ENCODE data around the gene ZKSCAN5.
"Not testable (repeated sequence)": the region's sequence is repeated elsewhere in the genome, so short reads cannot be mapped to it uniquely, and the experiment has no call there.

The ZKSCAN5 gene

DNA sequence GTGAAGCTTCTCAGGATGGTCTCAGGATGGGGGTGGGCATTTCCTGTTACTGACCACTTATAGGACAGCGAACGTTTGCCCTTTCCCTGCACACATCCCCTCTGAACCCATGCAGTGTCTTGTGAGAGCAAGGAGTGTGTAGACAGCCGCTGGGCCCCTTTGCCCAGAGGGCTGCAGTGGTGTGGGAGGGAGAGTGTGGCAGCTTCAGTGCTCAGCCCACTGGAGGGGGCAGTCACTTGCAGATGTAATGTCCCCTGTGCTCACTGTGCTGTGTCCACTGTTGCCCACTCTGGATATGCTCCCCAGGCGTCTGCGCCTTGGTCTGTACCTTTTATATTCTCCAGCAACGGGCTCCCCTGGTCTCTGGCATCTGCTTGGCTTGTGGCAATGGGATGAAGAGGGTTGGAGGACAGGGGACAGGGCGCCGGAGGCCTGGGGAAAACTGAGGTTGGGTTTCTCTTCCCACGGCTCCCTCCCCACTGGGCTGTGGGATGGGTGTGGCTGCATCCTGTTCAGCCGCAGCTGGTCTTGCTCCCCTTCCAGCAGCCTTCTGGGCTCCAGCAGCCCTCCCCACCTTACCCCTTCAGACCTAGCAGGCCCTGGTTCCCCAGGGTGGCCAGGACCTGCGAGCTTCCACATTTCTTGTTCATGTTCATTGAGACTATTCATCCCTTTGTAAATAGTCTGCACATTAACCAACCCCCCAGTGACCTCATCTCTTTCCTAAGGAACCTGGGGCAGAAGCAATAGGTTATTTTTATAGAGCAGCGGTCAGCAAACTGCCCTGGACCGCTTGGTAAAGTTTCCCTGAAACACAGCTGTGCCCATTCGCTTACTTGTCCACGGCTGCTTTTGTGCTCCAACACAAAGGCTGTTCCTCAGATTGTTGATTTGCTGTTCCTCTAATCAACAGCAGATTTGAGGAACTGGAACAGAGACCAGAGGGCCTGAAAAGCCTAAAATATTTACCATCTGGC is 25.7 kb upstream of the ZKSCAN5 start:
- H3K27ac Mint-ChIP-seq, result peak overlapping the region in 1 of 2 donors; percentile 89
- no peak overlapping the region for H3K4me3 Mint-ChIP-seq
- no peaks in the 10 kb centered on the region for H3K27me3 Mint-ChIP-seq
- peaks cover 46% of the 10 kb centered on the region for H3K4me1 Mint-ChIP-seq
- no peaks in the 10 kb centered on the region for H3K9me3 Mint-ChIP-seq
- no peak for ATAC-seq
- DNase-seq, result no peak

DNA sequence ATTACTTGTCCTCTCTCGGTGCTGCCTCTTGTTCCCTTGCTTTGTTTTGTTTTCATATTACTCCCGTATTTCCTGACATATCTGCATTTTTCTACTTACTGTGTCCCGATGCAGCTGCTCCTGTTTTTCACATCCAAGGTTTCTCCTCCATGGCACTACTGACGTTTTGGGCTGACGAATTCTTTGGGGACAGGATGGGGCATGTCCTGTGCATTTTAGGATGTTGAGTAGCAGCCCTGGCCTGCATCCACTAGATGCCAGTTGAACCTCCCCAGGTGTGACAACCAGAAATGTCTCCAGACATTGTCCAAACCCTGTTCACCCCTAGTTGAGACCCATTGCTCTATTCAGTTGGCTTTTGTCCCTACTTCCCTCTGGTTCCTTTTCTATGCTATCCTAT is 19.4 kb upstream of the ZKSCAN5 start:
- ATAC-seq (no peak), DNase-seq (no peak)
- Mint-ChIP-seq H3K4me3 (no peak overlapping the region), H3K27ac (peak overlapping the region in 1 of 2 donors; percentile 79), H3K27me3 (no peaks in the 10 kb centered on the region), H3K4me1 (no peaks in the 10 kb centered on the region), H3K9me3 (no peaks in the 10 kb centered on the region)

GRCh38 chr7:99489235-99489634 is 15.2 kb upstream of the ZKSCAN5 start:
- H3K4me1 Mint-ChIP-seq, result no peaks in the 10 kb centered on the region
- peaks cover 16 to 17% of the 10 kb centered on the region in 2 donors for H3K9me3 Mint-ChIP-seq
- ATAC-seq (peak; percentile 62), DNase-seq (no peak)
- no peak overlapping the region for H3K4me3 Mint-ChIP-seq
- no peak overlapping the region for H3K27ac Mint-ChIP-seq
- H3K27me3 Mint-ChIP-seq, result no peaks in the 10 kb centered on the region

GRCh38 chr7:99490878-99491277 is 13.6 kb upstream of the ZKSCAN5 start:
- Mint-ChIP-seq H3K4me3 (no peak overlapping the region), H3K4me1 (no peaks in the 10 kb centered on the region), H3K27ac (no peak overlapping the region), H3K9me3 (peaks cover 17 to 20% of the 10 kb centered on the region in 2 donors), H3K27me3 (no peaks in the 10 kb centered on the region)
- DNase-seq (no peak), ATAC-seq (no peak)

GRCh38 chr7:99493823-99494222 is 10.6 kb upstream of the ZKSCAN5 start:
- no peak for ATAC-seq
- no peaks in the 10 kb centered on the region for H3K27me3 Mint-ChIP-seq

DNA sequence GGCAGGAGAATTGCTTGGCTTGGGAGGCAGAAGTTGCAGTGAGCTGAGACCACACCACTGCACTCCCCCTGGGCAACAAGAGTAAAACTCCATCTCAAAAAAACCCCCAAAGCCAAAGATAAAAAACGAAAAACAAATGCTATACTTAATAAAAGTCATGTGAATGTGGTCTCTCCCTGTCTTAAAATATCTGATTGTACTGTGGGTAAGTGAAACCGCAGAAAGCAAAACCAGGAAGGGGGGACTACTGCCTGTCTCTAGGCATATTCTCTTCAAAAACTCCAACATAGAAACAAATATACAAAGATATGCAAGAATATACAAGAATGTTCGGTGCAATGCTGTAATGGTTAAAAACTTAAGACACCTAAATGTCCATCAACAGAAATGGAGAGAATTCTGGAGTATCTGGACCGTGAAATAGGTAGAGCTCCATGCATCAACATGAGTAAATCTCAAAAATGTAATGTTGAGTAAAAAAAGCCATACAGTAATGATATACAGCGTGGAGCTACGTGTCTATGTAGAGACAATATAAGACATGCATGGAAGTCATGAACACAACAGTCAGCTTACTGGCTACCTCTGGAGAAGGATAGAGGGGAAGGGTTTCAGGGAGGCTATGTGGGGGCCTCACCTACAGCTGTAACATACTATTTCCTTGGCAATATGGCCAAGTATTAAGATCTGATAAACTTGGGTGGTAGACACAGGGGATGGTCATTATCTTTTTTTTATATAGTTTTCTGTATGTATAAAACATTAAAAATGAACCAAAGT is 6.5 kb upstream of the ZKSCAN5 start:
- no peak for DNase-seq
- Mint-ChIP-seq H3K9me3 (peaks cover 20 to 23% of the 10 kb centered on the region in 2 donors), H3K27ac (peak overlapping the region in 1 of 2 donors; percentile 78), H3K4me3 (peak overlapping the region; percentile 93 to 98), H3K4me1 (peaks cover 32% of the 10 kb centered on the region), H3K27me3 (no peaks in the 10 kb centered on the region)
- ATAC-seq, result no peak

More at GRCh38 chr7:99493823-99494222, 10.6 kb upstream of the ZKSCAN5 start:
- H3K4me3 Mint-ChIP-seq, result no peak overlapping the region
- H3K9me3 Mint-ChIP-seq, result peaks cover 17 to 20% of the 10 kb centered on the region in 2 donors
- no peak for DNase-seq
- H3K27ac Mint-ChIP-seq, result no peak overlapping the region
- H3K4me1 Mint-ChIP-seq, result peaks cover 20% of the 10 kb centered on the region

DNA sequence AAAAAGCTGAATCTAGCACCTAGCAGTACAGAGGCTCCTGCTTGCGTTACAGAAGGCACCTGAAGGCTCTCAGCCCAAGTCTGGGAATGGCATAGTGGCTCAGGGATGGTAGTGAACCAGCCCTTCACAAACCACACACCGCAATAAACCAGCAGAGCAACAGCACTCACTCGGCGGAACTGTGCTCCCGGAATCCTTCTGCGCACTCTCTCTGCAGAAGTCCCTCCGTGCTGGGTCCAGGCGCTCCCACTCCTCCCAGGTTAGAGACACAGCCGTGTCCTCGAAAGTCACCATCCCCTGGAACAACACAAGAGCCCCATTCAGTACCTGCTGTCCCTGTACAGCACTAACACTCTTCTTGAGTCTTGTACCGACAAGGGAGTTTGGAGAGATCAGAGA is 5.9 kb upstream of the ZKSCAN5 start:
- no peak for DNase-seq
- H3K4me3 Mint-ChIP-seq, result peak overlapping the region; percentile 93 to 98
- no peaks in the 10 kb centered on the region for H3K27me3 Mint-ChIP-seq
- peak overlapping the region; percentile 84 to 98 for H3K27ac Mint-ChIP-seq
- H3K4me1 Mint-ChIP-seq, result peaks cover 32% of the 10 kb centered on the region
- no peak for ATAC-seq
- peaks cover 14 to 17% of the 10 kb centered on the region in 2 donors for H3K9me3 Mint-ChIP-seq

DNA sequence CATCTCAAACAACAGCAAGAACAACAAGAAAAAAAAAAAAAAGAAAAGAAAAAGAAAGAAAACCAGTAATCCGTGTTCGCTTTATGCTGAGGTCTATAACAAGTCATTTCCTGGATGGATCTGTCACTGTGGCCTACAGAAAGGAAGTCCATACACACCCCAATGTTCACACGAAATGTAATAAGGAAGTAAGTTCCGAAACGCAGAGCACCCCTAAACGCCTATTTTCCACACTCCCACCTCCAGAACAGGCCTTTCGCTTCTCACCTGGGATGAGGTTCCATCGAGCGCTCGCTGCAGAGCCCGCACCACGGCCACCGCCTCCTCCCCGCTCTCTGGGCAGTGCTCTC is 5.1 kb upstream of the ZKSCAN5 start:
- no peaks in the 10 kb centered on the region for H3K27me3 Mint-ChIP-seq
- peaks cover 6 to 9% of the 10 kb centered on the region in 2 donors for H3K9me3 Mint-ChIP-seq
- H3K4me1 Mint-ChIP-seq, result peaks cover 32% of the 10 kb centered on the region
- H3K4me3 Mint-ChIP-seq, result peak overlapping the region; percentile 93 to 98
- DNase-seq, result peak in 1 of 2 donors; percentile 18
- peak; percentile 57 for ATAC-seq
- H3K27ac Mint-ChIP-seq, result peak overlapping the region; percentile 98 to 99

- H3K4me1 Mint-ChIP-seq, result peaks cover 32% of the 10 kb centered on the region
- peak within 1 kb of the TSS; percentile 98 to 99 for H3K27ac Mint-ChIP-seq
- no peaks in the 10 kb centered on the region for H3K27me3 Mint-ChIP-seq
- peak within 1 kb of the TSS; percentile 93 to 98 for H3K4me3 Mint-ChIP-seq
- H3K9me3 Mint-ChIP-seq, result peaks cover 6 to 7% of the 10 kb centered on the region in 2 donors
- ATAC-seq (peak; percentile 65), DNase-seq (peak; percentile 82 to 89)
Measured at GRCh38 chr7:99499721-99500636, 4.5 kb upstream of the ZKSCAN5 start, which contains the start of gene ZNF394. ZNF394 (minus strand) TSS chr7:99500281; CDS start chr7:99500093, 188 bp downstream.

GRCh38 chr7:99500637-99501009 is 3.8 kb upstream of the ZKSCAN5 start:
- Mint-ChIP-seq H3K27ac (peak overlapping the region; percentile 98 to 99), H3K4me3 (peak overlapping the region; percentile 93 to 98), H3K27me3 (no peaks in the 10 kb centered on the region), H3K4me1 (peaks cover 34% of the 10 kb centered on the region), H3K9me3 (peaks cover 6 to 7% of the 10 kb centered on the region in 2 donors)
- DNase-seq, result no peak
- ATAC-seq, result no peak

GRCh38 chr7:99501236-99501635 is 3.2 kb upstream of the ZKSCAN5 start:
- Mint-ChIP-seq H3K4me3 (peak overlapping the region; percentile 93 to 98), H3K27ac (peak overlapping the region; percentile 87 to 98), H3K4me1 (peaks cover 38% of the 10 kb centered on the region)
- not testable (repeated sequence) for H3K27me3 Mint-ChIP-seq, DNase-seq, H3K9me3 Mint-ChIP-seq, ATAC-seq

DNA sequence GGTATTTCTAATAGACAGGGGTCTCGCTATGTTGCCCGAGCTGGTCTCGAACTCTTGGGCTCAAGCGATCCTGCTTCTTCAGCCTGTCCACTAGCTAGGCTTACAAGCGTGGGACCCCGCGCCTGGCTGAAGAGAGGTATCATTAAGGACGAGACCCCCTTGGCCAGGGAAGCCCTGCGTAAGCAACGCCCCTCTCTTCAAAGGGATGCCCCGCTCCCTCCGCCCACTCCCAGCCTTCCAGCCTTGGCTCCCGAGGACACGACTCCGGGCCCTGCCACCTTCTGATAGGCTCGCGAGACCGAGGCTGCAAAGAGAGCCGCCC is 220 bp upstream of the ZKSCAN5 start:
- H3K9me3 Mint-ChIP-seq, result peaks cover 6 to 7% of the 10 kb centered on the region in 2 donors

DNA sequence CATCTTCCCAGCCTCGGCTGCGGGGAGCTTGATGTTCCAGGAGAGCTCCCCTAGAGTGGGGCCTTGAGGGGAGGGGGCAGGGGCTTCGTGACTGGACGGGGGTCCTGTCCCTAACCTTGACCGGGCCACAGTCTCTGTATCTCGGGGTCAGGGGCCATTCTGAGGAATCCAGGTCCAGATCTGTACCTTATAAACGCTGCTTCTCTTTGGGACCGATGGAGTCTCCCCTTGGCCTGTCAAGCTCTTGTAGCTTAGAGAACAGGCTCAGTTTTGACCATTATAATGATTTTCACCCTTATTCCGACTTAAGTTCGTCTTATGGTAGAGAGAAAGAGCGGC is 831 bp downstream of the ZKSCAN5 start:
- ATAC-seq (peak; percentile 1), DNase-seq (no peak)
- H3K9me3 Mint-ChIP-seq, result peaks cover 6 to 7% of the 10 kb centered on the region in 2 donors
- peaks cover 34% of the 10 kb centered on the region for H3K4me1 Mint-ChIP-seq
- peak overlapping the region; percentile 93 for H3K27ac Mint-ChIP-seq
- H3K4me3 Mint-ChIP-seq, result peak overlapping the region; percentile 85 to 88
- H3K27me3 Mint-ChIP-seq, result no peaks in the 10 kb centered on the region

More for the DNA sequence above, 220 bp upstream of the ZKSCAN5 start:
- Mint-ChIP-seq H3K27me3 (no peaks in the 10 kb centered on the region), H3K27ac (peak overlapping the region; percentile 93), H3K4me1 (peaks cover 29% of the 10 kb centered on the region), H3K4me3 (peak overlapping the region; percentile 85 to 88)
- ATAC-seq, result no peak
- DNase-seq, result no peak

- peak overlapping the region in 1 of 2 donors; percentile 25 for H3K27ac Mint-ChIP-seq
- DNase-seq (no peak), ATAC-seq (peak; percentile 40)
- H3K9me3 Mint-ChIP-seq, result no peaks in the 10 kb centered on the region
- peaks cover 12% of the 10 kb centered on the region for H3K4me1 Mint-ChIP-seq
- H3K4me3 Mint-ChIP-seq, result no peak overlapping the region
- no peaks in the 10 kb centered on the region for H3K27me3 Mint-ChIP-seq
Measured at GRCh38 chr7:99514050-99514449, 9.6 kb downstream of the ZKSCAN5 start.

DNA sequence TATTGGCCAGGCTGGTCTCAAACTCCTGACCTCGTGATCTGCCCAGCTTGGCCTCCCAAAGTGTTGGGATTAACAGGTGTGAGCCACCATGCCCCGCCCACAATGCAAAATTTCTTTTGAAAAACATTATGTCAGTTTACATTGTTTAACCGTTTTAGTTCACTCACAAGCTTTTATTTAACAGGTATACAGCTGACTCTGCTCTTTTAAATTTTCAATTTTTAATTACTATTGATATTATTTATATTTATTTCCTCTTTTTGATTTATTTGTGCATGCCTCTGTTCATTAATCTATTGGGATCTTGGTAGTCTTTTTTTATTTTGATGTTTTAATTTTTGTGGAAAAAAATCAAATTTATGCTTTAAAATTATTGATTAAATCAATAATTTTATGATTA is 16.9 kb downstream of the ZKSCAN5 start:
- Mint-ChIP-seq H3K9me3 (no peaks in the 10 kb centered on the region), H3K4me1 (no peaks in the 10 kb centered on the region), H3K4me3 (no peak overlapping the region), H3K27ac (no peak overlapping the region), H3K27me3 (no peaks in the 10 kb centered on the region)
- ATAC-seq, result no peak
- DNase-seq, result no peak

Data from stimulated activated naive CD8-positive, alpha-beta T cell treated with anti-CD3 and anti-CD28 coated beads, Interleukin-15, amount 100 ng/mL, for 72 hours (primary cell).